ENCODE measurements around the gene VWA7. TPM values are rescaled to one million over a fixed set of nuclear protein-coding genes. Genes with fewer than 3 reads are reported as not detected.

VWA7 gene
- total and polyA plus RNA-seq, 4 donors = 0.23 to 1.3 (median 0.58) TPM; not detected in 1

DNA sequence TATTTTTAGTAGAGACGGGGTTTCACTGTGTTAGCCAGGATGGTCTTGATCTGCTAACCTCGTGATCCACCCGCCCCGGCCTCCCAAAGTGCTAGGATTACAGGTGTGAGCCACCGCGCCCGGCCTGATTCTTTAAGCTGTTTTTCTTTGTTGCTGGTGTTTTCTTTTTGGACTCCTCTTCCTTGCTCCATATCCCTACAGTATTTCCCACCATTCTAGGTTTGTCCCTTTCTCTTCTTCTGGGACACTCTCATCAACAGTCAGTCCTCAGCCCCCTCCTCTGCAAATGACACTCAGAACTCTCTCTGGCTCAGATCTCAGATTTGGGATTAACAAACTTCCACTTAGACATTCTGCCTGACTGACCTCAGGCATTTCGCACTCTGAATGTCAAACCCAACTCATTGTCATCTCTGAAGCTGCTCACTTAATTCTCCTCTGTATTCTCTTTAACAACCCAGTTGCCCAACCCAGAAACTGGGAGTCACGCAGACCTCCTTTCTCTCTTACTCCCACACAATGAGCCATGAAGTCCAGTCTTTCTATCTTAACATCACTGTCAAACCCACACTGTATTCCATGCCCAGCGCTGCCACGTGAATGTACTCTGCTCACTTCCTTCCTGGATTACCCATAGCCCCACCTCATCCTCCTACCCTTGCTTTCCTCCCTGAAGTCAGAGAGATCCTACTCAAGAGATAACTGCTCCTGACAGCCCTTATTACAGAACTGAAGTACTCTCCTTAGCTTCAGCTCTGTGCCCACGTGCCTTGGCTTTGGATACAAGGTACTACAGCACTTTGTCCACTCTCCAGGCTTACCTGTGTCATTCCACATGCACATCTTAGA is 51.4 kb downstream of the VWA7 start:
- peaks cover 0 to 2% of the 10 kb centered on the region in 2 donors for H3K36me3 ChIP-seq (ENCODE audit: control insufficient read depth in 1 of 2, insufficient read depth in 2 of 2, low read length in 1 of 2)
- 91% methylated on average over 12 of the region's 12 CpGs for WGBS, 2 donors
- ATAC-seq (ENCODE audit: low FRiP score) = no peak

GRCh38 chr6:31723980-31724691 is 53.0 kb downstream of the VWA7 start:
- 88 to 89% methylated on average over 25 of the region's 25 CpGs for WGBS, 2 donors
- Histone ChIP-seq H3K36me3 (ENCODE audit: control insufficient read depth in 1 of 2, insufficient read depth in 2 of 2, low read length in 1 of 2) (peaks cover 0 to 2% of the 10 kb centered on the region in 2 donors), H3K27me3 (ENCODE audit: control insufficient read depth in 1 of 2, insufficient read depth in 2 of 2, low read length in 1 of 2) (no peaks in the 10 kb centered on the region), H3K27ac (ENCODE audit: low read depth in 1 of 2, low read length in 2 of 2) (no peak overlapping the region), H3K9me3 (ENCODE audit: control insufficient read depth, low read length) (no peaks in the 10 kb centered on the region), H3K4me3 (ENCODE audit: low read length in 2 of 2) (no peak overlapping the region), H3K4me1 (ENCODE audit: control insufficient read depth in 1 of 2, insufficient read depth in 2 of 2, low read length in 2 of 2) (no peaks in the 10 kb centered on the region)
- intact Hi-C loops (cut with DNase I) = no loop called here
- DNase-seq (no peak), ATAC-seq (ENCODE audit: low FRiP score) (no peak)

More for the DNA sequence above, 51.4 kb downstream of the VWA7 start:
- no peaks in the 10 kb centered on the region for H3K4me1 ChIP-seq (ENCODE audit: control insufficient read depth in 1 of 2, insufficient read depth in 2 of 2, low read length in 2 of 2)
- no peaks in the 10 kb centered on the region for H3K9me3 ChIP-seq (ENCODE audit: control insufficient read depth, low read length)
- no peaks in the 10 kb centered on the region for H3K27me3 ChIP-seq (ENCODE audit: control insufficient read depth in 1 of 2, insufficient read depth in 2 of 2, low read length in 1 of 2)
- intact Hi-C loops (cut with DNase I) = loop anchor here in 1 of 2 donors (5.0 kb wide), 1 partner anchor 227 kb away; no protein-coding TSS in a partner anchor
- H3K27ac ChIP-seq (ENCODE audit: low read depth in 1 of 2, low read length in 2 of 2) = no peak overlapping the region
- no peak for DNase-seq
- no peak overlapping the region for H3K4me3 ChIP-seq (ENCODE audit: low read length in 2 of 2)

GRCh38 chr6:31723245-31723979 is 53.7 kb downstream of the VWA7 start, which contains the start of gene MPIG6B:
Gene MPIG6B, plus strand, starts transcription at chr6:31723373. Its CDS starts 11 bp downstream, at chr6:31723384.
- peaks cover 0 to 2% of the 10 kb centered on the region in 2 donors for H3K36me3 ChIP-seq (ENCODE audit: control insufficient read depth in 1 of 2, insufficient read depth in 2 of 2, low read length in 1 of 2)
- H3K27me3 ChIP-seq (ENCODE audit: control insufficient read depth in 1 of 2, insufficient read depth in 2 of 2, low read length in 1 of 2) = no peaks in the 10 kb centered on the region
- no peak within 1 kb of the TSS for H3K27ac ChIP-seq (ENCODE audit: low read depth in 1 of 2, low read length in 2 of 2)
- no peak for DNase-seq
- 71% methylated on average over 46 of the region's 46 CpGs for WGBS, 2 donors
- no peak for ATAC-seq (ENCODE audit: low FRiP score)
- H3K4me3 ChIP-seq (ENCODE audit: low read length in 2 of 2) = no peak within 1 kb of the TSS
- intact Hi-C loops (cut with DNase I) = no loop called here
- H3K9me3 ChIP-seq (ENCODE audit: control insufficient read depth, low read length) = no peaks in the 10 kb centered on the region
- H3K4me1 ChIP-seq (ENCODE audit: control insufficient read depth in 1 of 2, insufficient read depth in 2 of 2, low read length in 2 of 2) = no peaks in the 10 kb centered on the region

DNA sequence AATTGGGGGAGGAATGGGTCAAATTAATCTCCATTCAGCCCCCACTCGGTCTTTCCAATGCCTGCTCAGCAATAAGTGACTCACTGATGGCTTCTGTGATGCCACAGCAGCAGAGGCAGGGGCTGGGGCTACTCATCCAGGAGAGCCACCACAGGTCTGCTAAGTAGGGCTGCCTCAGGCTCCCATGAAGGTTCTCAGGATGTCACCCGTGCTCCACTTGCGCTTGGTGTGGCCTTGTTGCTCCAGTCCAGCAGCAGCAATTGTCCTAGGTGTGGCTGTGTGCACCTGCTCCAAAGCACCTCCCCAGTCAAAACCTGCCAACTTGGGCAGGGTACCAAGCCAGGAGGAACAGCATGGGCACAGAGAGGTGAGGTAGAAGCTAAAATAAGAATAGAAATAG is 55.0 kb downstream of the VWA7 start:
- WGBS, 2 donors = 92 to 97% methylated on average over 3 of the region's 3 CpGs
- no peaks in the 10 kb centered on the region for H3K4me1 ChIP-seq (ENCODE audit: control insufficient read depth in 1 of 2, insufficient read depth in 2 of 2, low read length in 2 of 2)
- intact Hi-C loops (cut with DNase I) = no loop called here

GRCh38 chr6:31721351-31722020 is 55.6 kb downstream of the VWA7 start, which contains the start of gene LY6G6C:
Gene LY6G6C, minus strand, starts transcription at chr6:31721746. Its CDS starts 67 bp downstream, at chr6:31721679.
- 88 to 90% methylated on average over 3 to 4 of the region's 4 CpGs for WGBS, 2 donors
- no peak within 1 kb of the TSS for H3K4me3 ChIP-seq (ENCODE audit: low read length in 2 of 2)

More for the DNA sequence above, 55.0 kb downstream of the VWA7 start:
- no peaks in the 10 kb centered on the region for H3K27me3 ChIP-seq (ENCODE audit: control insufficient read depth in 1 of 2, insufficient read depth in 2 of 2, low read length in 1 of 2)
- H3K9me3 ChIP-seq (ENCODE audit: control insufficient read depth, low read length) = no peaks in the 10 kb centered on the region
- DNase-seq (no peak), ATAC-seq (ENCODE audit: low FRiP score) (no peak)
- H3K4me3 ChIP-seq (ENCODE audit: low read length in 2 of 2) = no peak overlapping the region
- H3K27ac ChIP-seq (ENCODE audit: low read depth in 1 of 2, low read length in 2 of 2) = no peak overlapping the region
- H3K36me3 ChIP-seq (ENCODE audit: control insufficient read depth in 1 of 2, insufficient read depth in 2 of 2, low read length in 1 of 2) = peaks cover 0 to 1% of the 10 kb centered on the region in 2 donors

DNA sequence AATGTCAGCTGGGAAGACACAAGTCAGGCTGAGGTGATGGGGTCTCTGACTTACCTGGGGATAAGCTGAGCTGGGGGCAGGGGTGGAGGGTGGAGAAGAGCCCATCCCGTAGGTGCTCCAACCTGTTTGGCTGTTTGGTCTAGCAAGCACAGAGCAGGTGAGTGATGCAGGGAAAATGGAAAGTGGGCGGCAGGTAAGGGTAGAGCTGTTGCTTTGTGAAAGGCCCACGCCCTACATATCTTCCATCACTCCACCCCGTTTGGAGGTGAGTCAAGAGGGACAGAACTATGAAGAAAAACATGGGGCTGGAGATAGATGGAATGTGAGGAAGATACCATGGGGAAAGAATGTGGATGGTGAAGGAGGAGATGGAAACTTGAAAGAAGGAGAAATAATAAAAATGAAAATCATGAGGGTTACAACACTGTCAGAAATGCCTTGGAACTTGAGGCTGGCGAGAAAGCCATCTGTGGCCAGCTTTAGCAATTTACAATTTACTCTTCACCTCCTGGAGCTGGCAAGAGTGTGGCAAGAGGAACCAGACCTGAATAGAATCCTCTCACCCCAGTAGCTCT is 56.8 kb downstream of the VWA7 start:
- intact Hi-C loops (cut with DNase I) = no loop called here
- no peak overlapping the region for H3K27ac ChIP-seq (ENCODE audit: low read depth in 1 of 2, low read length in 2 of 2)
- H3K36me3 ChIP-seq (ENCODE audit: control insufficient read depth in 1 of 2, insufficient read depth in 2 of 2, low read length in 1 of 2) = no peaks in the 10 kb centered on the region
- DNase-seq (no peak), ATAC-seq (ENCODE audit: low FRiP score) (no peak)
- WGBS, 2 donors = 84 to 90% methylated on average over 5 of the region's 5 CpGs
- H3K27me3 ChIP-seq (ENCODE audit: control insufficient read depth in 1 of 2, insufficient read depth in 2 of 2, low read length in 1 of 2) = no peaks in the 10 kb centered on the region
- no peak overlapping the region for H3K4me3 ChIP-seq (ENCODE audit: low read length in 2 of 2)
- H3K9me3 ChIP-seq (ENCODE audit: control insufficient read depth, low read length) = no peaks in the 10 kb centered on the region
- H3K4me1 ChIP-seq (ENCODE audit: control insufficient read depth in 1 of 2, insufficient read depth in 2 of 2, low read length in 2 of 2) = no peaks in the 10 kb centered on the region

More at GRCh38 chr6:31721351-31722020, 55.6 kb downstream of the VWA7 start, which contains the start of gene LY6G6C:
- intact Hi-C loops (cut with DNase I) = no loop called here
- Histone ChIP-seq H3K27ac (ENCODE audit: low read depth in 1 of 2, low read length in 2 of 2) (no peak within 1 kb of the TSS), H3K27me3 (ENCODE audit: control insufficient read depth in 1 of 2, insufficient read depth in 2 of 2, low read length in 1 of 2) (no peaks in the 10 kb centered on the region), H3K36me3 (ENCODE audit: control insufficient read depth in 1 of 2, insufficient read depth in 2 of 2, low read length in 1 of 2) (no peaks in the 10 kb centered on the region), H3K4me1 (ENCODE audit: control insufficient read depth in 1 of 2, insufficient read depth in 2 of 2, low read length in 2 of 2) (no peaks in the 10 kb centered on the region), H3K9me3 (ENCODE audit: control insufficient read depth, low read length) (no peaks in the 10 kb centered on the region)
- DNase-seq = no peak
- ATAC-seq (ENCODE audit: low FRiP score) = no peak

DNA sequence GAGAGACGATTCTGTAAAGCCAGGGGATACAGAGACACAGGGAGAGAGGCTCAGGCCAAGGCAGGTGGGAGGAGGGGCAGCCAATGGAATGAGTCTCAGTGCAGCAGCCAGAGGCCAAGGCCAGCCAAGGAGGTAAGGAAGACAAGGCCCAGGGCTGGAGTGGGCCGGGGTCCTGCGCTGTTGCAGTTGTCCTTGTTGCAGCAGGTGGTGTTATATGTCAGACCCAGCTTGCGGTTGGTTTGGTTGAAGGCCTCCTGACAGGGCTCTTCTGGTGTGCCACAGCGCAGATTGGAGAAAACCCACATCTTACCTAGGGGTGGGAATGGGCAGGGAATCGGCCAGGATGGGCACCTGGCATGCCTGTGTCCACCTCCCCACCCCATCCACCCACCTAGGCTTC is 58.1 kb downstream of the VWA7 start:
- ATAC-seq (ENCODE audit: low FRiP score) = no peak
- DNase-seq = no peak
- Histone ChIP-seq H3K4me3 (ENCODE audit: low read length in 2 of 2) (no peak overlapping the region), H3K36me3 (ENCODE audit: control insufficient read depth in 1 of 2, insufficient read depth in 2 of 2, low read length in 1 of 2) (no peaks in the 10 kb centered on the region), H3K27ac (ENCODE audit: low read depth in 1 of 2, low read length in 2 of 2) (no peak overlapping the region), H3K4me1 (ENCODE audit: control insufficient read depth in 1 of 2, insufficient read depth in 2 of 2, low read length in 2 of 2) (no peaks in the 10 kb centered on the region), H3K9me3 (ENCODE audit: control insufficient read depth, low read length) (no peaks in the 10 kb centered on the region), H3K27me3 (ENCODE audit: control insufficient read depth in 1 of 2, insufficient read depth in 2 of 2, low read length in 1 of 2) (no peaks in the 10 kb centered on the region)
- intact Hi-C loops (cut with DNase I) = no loop called here
- WGBS, 2 donors = 87 to 89% methylated on average over 6 of the region's 6 CpGs

GRCh38 chr6:31718265-31718664 is 58.9 kb downstream of the VWA7 start:
- 85 to 100% methylated on average over 1 of the region's 1 CpG for WGBS, 2 donors
- ATAC-seq (ENCODE audit: low FRiP score) = no peak
- intact Hi-C loops (cut with DNase I) = no loop called here
- no peak for DNase-seq
- no peak overlapping the region for H3K27ac ChIP-seq (ENCODE audit: low read depth in 1 of 2, low read length in 2 of 2)
- no peaks in the 10 kb centered on the region for H3K4me1 ChIP-seq (ENCODE audit: control insufficient read depth in 1 of 2, insufficient read depth in 2 of 2, low read length in 2 of 2)
- no peaks in the 10 kb centered on the region for H3K9me3 ChIP-seq (ENCODE audit: control insufficient read depth, low read length)
- no peaks in the 10 kb centered on the region for H3K27me3 ChIP-seq (ENCODE audit: control insufficient read depth in 1 of 2, insufficient read depth in 2 of 2, low read length in 1 of 2)
- no peak overlapping the region for H3K4me3 ChIP-seq (ENCODE audit: low read length in 2 of 2)
- H3K36me3 ChIP-seq (ENCODE audit: control insufficient read depth in 1 of 2, insufficient read depth in 2 of 2, low read length in 1 of 2) = no peaks in the 10 kb centered on the region
